ENCODE data around the gene CRHBP.
"Not testable (repeated sequence)": the region's sequence is repeated elsewhere in the genome, so short reads cannot be mapped to it uniquely, and the experiment has no call there.

CRHBP gene

GRCh38 chr5:76960004-76960625, 7.3 kb downstream of the CRHBP start:
- DNase-seq: peak; percentile 60

GRCh38 chr5:76964060-76964459, 11.2 kb downstream of the CRHBP start:
- no peak for DNase-seq

- no peak for DNase-seq
These were observed 18.7 kb downstream of the CRHBP start for GRCh38 chr5:76971511-76971910.

- DNase-seq: peak; percentile 59
These were observed 19.8 kb downstream of the CRHBP start for GRCh38 chr5:76972689-76973088.

GRCh38 chr5:76974785-76975184, 21.9 kb downstream of the CRHBP start:
- no peak for DNase-seq

GRCh38 chr5:76978869-76979268, 26.0 kb downstream of the CRHBP start:
- DNase-seq: peak; percentile 18

GRCh38 chr5:76980518-76981144, 27.8 kb downstream of the CRHBP start:
- DNase-seq: no peak

GRCh38 chr5:76982450-76982849, 29.6 kb downstream of the CRHBP start:
- no peak for DNase-seq

GRCh38 chr5:76983468-76983867, 30.6 kb downstream of the CRHBP start:
- DNase-seq: no peak

GRCh38 chr5:76986825-76987526, 34.1 kb downstream of the CRHBP start:
- DNase-seq: no peak

GRCh38 chr5:76990899-76991459, 38.1 kb downstream of the CRHBP start:
- no peak for DNase-seq

- DNase-seq: not testable (repeated sequence)
These were observed 40.6 kb downstream of the CRHBP start for GRCh38 chr5:76993436-76993835.

GRCh38 chr5:76994337-76994736, 41.5 kb downstream of the CRHBP start:
- no peak for DNase-seq

GRCh38 chr5:76998251-76998650, 45.4 kb downstream of the CRHBP start:
- not testable (repeated sequence) for DNase-seq

- DNase-seq: no peak
These were observed 46.6 kb downstream of the CRHBP start for GRCh38 chr5:76999451-76999850.

- no peak for DNase-seq
These were observed 50.4 kb downstream of the CRHBP start for GRCh38 chr5:77003246-77003645.

- no peak for DNase-seq
These were observed 53.3 kb downstream of the CRHBP start for GRCh38 chr5:77006124-77006523.

- no peak for DNase-seq
These were observed 55.6 kb downstream of the CRHBP start for GRCh38 chr5:77008413-77008812.

- no peak for DNase-seq
These were observed 57.4 kb downstream of the CRHBP start for GRCh38 chr5:77010243-77010642.

- no peak for DNase-seq
These were observed 58.7 kb downstream of the CRHBP start for GRCh38 chr5:77011498-77011897.

GRCh38 chr5:77012601-77013000, 59.8 kb downstream of the CRHBP start:
- DNase-seq: no peak

GRCh38 chr5:77015938-77016569, 63.2 kb downstream of the CRHBP start:
- DNase-seq: peak; percentile 81

- DNase-seq: no peak
These were observed 64.1 kb downstream of the CRHBP start for GRCh38 chr5:77016962-77017361.
